Amygdala (tissue), 56 donors: ENCODE data around the gene ATXN7L1.
A peak's percentile ranks its signal among the peaks of the same experiment; 100 is the strongest.

ENCODE experiments used
- DNase-seq, 56 donors: peaks; one replicate each; lab custom pipeline; 2025; lab: John Stamatoyannopoulos, UW

ATXN7L1 gene

DNA sequence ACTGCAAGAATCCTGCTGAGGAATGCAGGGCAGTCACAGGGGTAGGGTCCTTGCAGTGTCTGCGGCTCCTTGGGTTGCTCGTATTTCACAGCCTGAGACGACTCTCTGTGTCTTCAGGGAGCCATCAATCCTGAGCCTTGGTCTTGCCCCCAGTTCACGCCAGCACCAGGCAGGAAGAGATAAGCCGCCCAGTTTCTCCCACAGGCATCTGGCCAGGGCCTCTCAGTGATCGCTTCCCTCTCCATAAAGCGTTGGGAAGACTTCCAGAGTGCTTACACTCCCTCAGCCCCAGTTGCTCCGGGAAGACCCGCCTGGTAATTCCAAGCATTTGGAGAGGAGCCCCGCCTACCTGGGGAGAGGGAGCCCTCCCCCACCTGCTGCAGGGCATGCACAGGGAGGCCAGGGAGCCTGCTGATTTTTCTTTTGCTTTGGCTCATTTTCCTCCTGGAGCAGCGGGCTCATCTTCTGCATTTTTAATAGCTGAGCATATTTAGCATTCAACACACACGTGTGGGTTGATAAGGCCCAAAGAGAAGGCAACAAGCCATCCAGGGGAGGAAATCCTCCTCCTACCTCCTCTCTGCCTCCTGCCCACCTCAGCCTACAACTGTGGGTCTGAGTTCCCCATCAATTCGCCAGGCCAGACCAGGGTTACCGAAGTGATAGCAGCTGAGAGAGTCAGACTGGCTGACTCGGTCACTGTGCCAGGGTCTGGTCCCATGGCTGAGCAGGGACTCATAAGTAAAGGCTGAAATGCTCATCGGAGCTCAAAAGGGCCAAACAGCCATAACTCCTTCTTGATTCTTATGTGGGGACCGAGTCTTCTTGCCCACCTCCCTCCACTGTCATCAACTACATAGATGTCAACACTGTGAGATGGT, 220.7 kb downstream of the ATXN7L1 start:
- DNase-seq, result peak in 1 of 56 donors; percentile 44

DNA sequence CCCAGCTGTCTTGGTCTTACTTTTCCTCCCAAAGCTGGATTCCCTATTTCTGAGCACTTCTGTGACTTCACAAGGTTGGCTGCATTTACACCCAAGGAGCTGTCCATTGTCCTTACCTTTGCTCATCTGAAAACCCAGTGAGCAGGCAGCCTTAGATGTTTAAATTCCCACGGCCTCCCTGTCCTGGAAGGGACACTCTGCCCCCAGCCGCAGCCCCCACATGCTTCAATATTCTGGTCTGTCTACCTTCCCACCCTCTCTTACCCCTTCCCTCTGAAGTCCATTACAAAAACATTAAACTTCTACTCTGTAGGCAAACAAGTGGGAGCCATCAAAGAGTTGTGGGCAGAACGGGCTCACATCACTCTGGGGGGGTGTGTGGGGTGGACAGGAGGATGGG, 221.3 kb downstream of the ATXN7L1 start:
- DNase-seq, result no peak

DNA sequence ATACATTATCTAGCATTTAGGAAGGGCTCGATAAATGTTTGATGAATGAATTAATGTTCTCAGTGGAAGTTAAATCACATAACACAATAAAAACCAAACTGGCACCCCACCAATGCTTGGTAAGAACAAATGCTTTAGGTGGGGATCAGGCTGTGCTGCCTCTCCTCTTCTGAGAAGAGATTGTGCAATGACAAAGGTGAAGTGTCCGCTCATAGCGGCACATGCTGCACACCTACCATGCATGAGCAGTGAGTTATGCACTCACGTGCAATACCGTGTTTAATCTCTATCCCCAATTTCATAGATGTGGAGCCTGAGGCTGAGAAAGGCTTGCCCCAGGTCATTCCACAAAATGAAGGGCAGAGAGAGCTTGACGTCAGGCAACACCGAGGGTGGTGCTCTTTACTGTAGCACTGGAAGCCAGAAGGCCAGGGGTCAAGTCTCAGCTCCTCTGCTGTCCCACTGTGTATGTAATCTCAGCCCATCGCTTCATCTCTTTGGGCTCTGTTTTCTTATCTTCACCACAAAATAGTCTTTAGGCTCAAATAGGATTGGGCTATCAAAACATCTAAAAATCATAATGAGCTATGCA, 222.2 kb downstream of the ATXN7L1 start:
- DNase-seq, result no peak

GRCh38 chr7:105653441-105654005, 222.9 kb downstream of the ATXN7L1 start:
- no peak for DNase-seq

DNA sequence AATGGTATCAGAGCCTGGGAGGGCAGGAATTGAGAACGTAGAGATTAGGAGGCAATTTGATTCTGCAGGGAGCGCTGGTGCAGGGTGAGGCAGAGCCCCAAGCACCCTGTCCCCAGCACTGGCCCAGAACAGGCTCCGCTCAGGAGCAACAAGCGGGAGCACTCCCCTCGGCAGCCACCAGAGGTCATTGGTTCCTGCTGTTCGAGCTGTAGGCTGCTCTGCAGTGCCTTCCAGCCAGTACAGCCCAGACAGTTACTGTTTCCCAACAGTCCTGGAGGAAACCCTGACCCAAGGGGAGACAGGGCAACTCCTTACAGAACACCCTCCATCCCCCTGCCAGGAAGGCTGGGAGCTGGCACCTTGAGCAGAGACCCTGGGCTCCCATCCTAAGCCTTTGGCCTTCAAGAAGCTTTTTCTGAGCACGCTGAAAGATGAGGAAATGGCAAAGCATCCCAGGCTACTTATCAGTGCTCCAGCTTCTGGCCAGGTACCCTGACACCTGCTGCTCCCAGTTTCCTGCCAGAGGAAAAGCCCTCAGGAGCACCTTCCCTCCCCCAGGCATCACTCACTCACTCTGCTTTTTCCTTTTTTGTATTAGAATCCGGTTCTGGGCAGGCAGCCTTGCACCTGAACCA, 223.9 kb downstream of the ATXN7L1 start:
- DNase-seq, result peak in 52 of 56 donors; percentile 11 to 81 (median 50)

DNA sequence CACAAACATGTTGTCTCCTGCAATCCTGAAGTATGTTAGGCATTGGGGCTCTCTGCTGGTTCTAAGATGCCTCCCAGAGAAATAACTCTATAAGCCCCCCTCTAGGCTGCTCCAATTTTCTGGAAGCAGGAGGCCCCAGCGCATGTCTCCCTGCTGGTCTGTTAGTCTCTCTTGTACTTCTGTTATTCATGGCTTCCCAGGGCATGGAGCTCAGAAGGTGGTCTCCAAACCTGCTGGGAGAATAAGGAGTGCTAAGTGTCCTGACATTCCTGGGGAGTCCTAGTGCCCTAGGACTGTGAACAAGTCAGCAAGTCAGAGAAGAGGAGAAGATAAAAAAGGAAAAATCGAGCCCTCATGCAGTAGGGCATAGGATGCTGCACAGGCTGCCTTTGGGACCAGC, 224.6 kb downstream of the ATXN7L1 start:
- no peak for DNase-seq

GRCh38 chr7:105650382-105650970, 225.9 kb downstream of the ATXN7L1 start:
- no peak for DNase-seq

DNA sequence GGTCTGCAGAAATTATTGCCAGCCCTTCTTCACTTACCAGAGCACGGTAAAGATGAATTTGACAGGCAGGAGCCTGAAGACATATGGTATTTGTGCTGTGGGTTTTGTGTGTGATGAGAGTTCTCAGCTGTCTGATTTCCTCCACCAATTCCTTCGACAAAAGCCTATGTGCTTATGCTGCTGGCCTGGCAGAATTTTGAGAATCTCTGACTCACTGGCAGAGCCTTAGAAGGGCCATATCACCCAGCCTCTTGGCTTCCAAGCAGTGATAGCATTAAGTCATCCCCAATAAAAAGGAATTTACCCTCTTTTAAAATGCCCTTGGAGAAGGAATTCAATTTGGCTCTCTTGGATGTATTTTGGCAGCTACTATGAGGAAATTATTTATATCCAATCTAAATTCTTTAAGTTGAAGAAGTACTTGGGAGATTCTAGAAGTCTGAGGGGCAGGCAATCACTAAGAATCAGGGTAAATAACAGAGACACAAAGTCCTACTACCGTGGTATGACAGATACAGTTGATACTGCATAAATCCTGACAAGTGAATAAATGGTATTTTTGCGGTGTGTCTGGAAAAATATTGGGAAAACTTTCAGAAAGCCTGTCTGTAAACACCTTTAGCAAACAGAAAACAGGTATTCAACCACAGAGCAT, 226.5 kb downstream of the ATXN7L1 start:
- peak in 1 of 56 donors; percentile 43 for DNase-seq

GRCh38 chr7:105648561-105649401, 227.6 kb downstream of the ATXN7L1 start:
- peak in 4 of 56 donors; percentile 28 to 40 (median 34) for DNase-seq

- no peak for DNase-seq
Observed at GRCh38 chr7:105647591-105647990, 228.8 kb downstream of the ATXN7L1 start.

- DNase-seq, result no peak
Observed at GRCh38 chr7:105644937-105645336, 231.5 kb downstream of the ATXN7L1 start.

DNA sequence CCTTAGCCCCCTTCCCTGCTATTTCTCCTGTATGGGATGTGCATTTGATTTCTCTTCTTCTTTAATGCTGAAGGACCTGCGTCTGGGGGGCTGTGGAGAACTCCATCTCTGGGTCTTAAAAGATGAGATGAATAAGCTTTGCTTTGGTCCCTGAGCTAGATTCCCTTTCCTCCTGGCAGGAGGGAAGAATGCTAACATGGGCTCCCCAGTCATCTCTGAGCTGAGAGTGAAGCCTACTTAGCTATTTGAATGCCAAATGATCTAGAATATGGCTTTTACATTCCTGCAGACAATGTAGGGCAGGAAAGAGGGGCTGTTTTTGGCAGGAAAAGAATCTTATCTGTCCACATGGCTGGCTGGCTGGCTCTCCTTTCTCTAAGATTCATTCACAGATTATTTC, 232.5 kb downstream of the ATXN7L1 start:
- DNase-seq, result no peak

GRCh38 chr7:105643384-105643783, 233.0 kb downstream of the ATXN7L1 start:
- DNase-seq, result peak in 13 of 56 donors; percentile 11 to 60 (median 23)

DNA sequence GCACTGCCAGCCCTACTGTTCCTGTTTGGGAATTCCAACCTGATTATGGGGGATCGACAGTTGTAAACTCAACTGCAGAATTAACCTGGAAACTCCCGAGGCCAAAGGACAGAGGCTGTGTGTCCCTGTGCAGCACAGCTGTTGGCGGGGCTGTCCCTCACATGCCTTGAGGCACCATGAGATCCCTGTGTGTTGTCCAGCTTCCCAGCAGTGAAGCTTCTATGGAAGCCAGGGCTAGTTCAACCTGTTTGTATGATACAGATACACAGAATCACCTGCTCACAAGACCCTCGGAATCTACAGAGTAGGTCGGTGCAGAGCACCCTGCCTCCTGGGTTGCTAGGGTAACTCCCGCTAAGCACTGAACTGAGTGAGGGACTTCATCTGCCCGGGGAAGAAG, 234.1 kb downstream of the ATXN7L1 start:
- no peak for DNase-seq

- DNase-seq, result peak in 9 of 56 donors; percentile 16 to 67 (median 38)
Observed at GRCh38 chr7:105640956-105641810, 235.2 kb downstream of the ATXN7L1 start.

GRCh38 chr7:105639667-105640493, 236.5 kb downstream of the ATXN7L1 start:
- no peak for DNase-seq

DNA sequence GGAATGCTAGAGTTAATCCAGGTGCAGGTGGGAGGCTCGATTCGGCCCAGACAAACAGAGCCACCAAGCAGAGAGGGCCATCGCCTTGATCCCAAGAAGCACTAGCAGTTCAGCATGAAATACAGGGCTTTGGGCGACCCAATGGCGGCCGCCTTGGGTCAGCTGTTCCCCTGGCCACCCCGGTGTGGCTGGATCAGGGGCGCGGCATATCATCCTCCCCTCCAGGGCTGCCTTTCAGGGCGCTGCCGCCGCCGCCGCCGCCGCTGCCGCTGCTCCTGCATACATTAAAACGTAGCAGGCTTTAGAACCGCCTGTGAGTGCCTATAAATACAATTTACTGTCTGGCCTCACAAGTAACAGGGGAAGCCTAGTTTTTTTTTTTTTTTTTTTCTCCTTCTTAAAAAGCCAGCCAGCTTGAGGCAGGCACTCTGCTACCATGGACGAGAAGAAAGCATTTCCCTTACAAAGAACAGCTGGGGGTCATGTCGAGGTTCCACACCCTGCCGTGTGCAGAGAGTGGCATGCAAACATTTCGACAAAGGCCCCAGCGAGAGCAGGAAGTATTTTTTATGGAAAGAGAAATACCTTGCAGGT, 237.4 kb downstream of the ATXN7L1 start:
- no peak for DNase-seq
